CD4-positive, alpha-beta memory T cell (primary cell): Measurements from ENCODE around the gene UQCR11. TPM values are rescaled to one million over a fixed set of nuclear protein-coding genes. Genes with fewer than 3 reads are reported as not detected.

Experiments used
- CTCF ChIA-PET: fragments of 350-600 bp; sonication (Branson Sonifier 250); formaldehyde crosslinking; loops from one replicate; lab custom pipeline; 2021; ENCODE audit warnings: inconsistent platforms; ENCODE audit not compliant: partially characterized antibody; lab: Charles Lee
- POLR2A ChIA-PET: fragments of 350-600 bp; sonication (Branson Sonifier 250); formaldehyde crosslinking; loops from one replicate; lab custom pipeline; 2021; ENCODE audit not compliant: partially characterized antibody; lab: Charles Lee
- DNase-seq, 5 donors: peaks; one replicate each; pipeline versions ENCODE4 v3.0.0 to v3.0.0-alpha.2; 2020 to 2022; ENCODE audit warnings: mixed read lengths in 1 of 5
- H3K27ac ChIP-seq: one replicate; pipeline ENCODE4 v1.7.0; 2013; ENCODE audit warnings: low read depth, low read length
- H3K27me3 ChIP-seq: 2 replicates; pipeline ENCODE4 v1.7.0; 2013; ENCODE audit warnings: mild to moderate bottlenecking, low read length, moderate library complexity; ENCODE audit not compliant: insufficient read depth
- H3K36me3 ChIP-seq: 2 replicates; pipeline ENCODE4 v1.7.0; 2013; ENCODE audit warnings: mild to moderate bottlenecking, low read length, moderate library complexity; ENCODE audit not compliant: insufficient read depth
- H3K4me1 ChIP-seq: 2 replicates; pipeline ENCODE4 v1.7.0; 2013; ENCODE audit warnings: mild to moderate bottlenecking, low read length, moderate library complexity; ENCODE audit not compliant: insufficient read depth
- H3K4me3 ChIP-seq, 2 donors: one replicate each; pipeline ENCODE4 v1.7.0; 2013; ENCODE audit warnings: low read length in 2 of 2, mild to moderate bottlenecking in 1 of 2
- H3K9me3 ChIP-seq, 2 donors: one replicate each; pipeline ENCODE4 v1.7.0; 2013; ENCODE audit warnings: low read length in 2 of 2, control low read depth in 1 of 2; ENCODE audit not compliant: control insufficient read depth in 1 of 2
- H3K27ac Mint-ChIP-seq, 7 donors: one replicate each; pipeline ENCODE4 v1.8.0; 2020 to 2021; ENCODE audit warnings: mixed read lengths in 7 of 7, mild to moderate bottlenecking in 6 of 7, inconsistent platforms in 3 of 7, moderate library complexity in 3 of 7
- H3K27me3 Mint-ChIP-seq, 2 donors: one replicate each; pipeline ENCODE4 v1.8.0; 2020 to 2021; ENCODE audit warnings: mixed read lengths in 2 of 2
- H3K36me3 Mint-ChIP-seq, 2 donors: one replicate each; pipeline ENCODE4 v1.8.0; 2020 to 2021; ENCODE audit warnings: mixed read lengths in 2 of 2, inconsistent platforms in 1 of 2, mild to moderate bottlenecking in 1 of 2
- H3K4me1 Mint-ChIP-seq, 4 donors: one replicate each; pipeline ENCODE4 v1.8.0; 2020 to 2021; ENCODE audit warnings: mixed read lengths in 4 of 4, mild to moderate bottlenecking in 1 of 4
- H3K4me3 Mint-ChIP-seq, 8 donors: one replicate each; pipeline ENCODE4 v1.8.0; 2020 to 2021; ENCODE audit warnings: mixed read lengths in 8 of 8, mild to moderate bottlenecking in 7 of 8, moderate library complexity in 6 of 8, inconsistent platforms in 3 of 8
- H3K9me3 Mint-ChIP-seq, 8 donors: one replicate each; pipeline ENCODE4 v1.8.0; 2020 to 2021; ENCODE audit warnings: mixed read lengths in 8 of 8, mild to moderate bottlenecking in 5 of 8, inconsistent platforms in 3 of 8, moderate library complexity in 1 of 8
- intact Hi-C: fragments of 100-400 bp; cut with micrococcal nuclease; formaldehyde crosslinking; loops from one replicate; pipeline ENCODE4 v1.15.1; 2023
- polyA plus RNA-seq, 2 donors: library from polyadenylated mRNA; unstranded; fragments of 300-500 nt; fragmentation: Illumina TruSeq; gene quantifications; one replicate each; pipeline ENCODE4 v1.2.3, GENCODE V29; 2021
- total RNA-seq, 2 experiments: library from RNA; stranded (reverse); gene quantifications; one replicate each; pipeline ENCODE4 v1.2.3, GENCODE V29; 2021

The UQCR11 gene
- total and polyA plus RNA-seq, 4 experiments from 2014 or later: 157 to 668 (median 390) TPM

DNA sequence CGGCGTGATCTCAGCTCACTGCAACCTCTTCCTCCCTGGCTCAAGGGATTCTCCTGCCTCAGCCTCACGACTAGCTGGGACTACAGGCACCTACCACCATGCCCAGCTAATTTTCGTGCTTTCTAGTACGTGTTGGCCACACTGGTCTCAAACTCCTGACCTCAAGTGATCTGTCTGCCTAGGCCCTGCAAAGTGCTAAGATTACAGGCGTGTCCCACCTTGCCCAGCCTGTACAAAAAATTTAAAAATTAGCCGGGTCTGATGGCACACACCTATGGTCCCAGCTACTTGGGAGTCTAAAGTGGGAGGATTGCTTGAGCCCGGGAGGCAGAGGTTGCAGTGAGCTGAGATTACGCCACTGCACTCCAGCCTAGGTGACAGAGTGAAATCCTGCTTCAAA, 32.5 kb downstream of the UQCR11 start:
- Mint-ChIP-seq H3K36me3 (peaks cover 0 to 2% of the 10 kb centered on the region in 2 donors), H3K4me3 (no peak overlapping the region), H3K27me3 (peaks cover 2% of the 10 kb centered on the region in 2 donors), H3K4me1 (peaks cover 2 to 11% (median 4%) of the 10 kb centered on the region in 4 donors), H3K9me3 (peaks cover 0 to 2% (median 0%) of the 10 kb centered on the region in 8 donors), H3K27ac (no peak overlapping the region)
- CTCF ChIA-PET: no interaction called here
- Histone ChIP-seq H3K36me3 (no peaks in the 10 kb centered on the region), H3K27me3 (no peaks in the 10 kb centered on the region), H3K27ac (no peak overlapping the region), H3K4me3 (no peak overlapping the region), H3K9me3 (no peaks in the 10 kb centered on the region), H3K4me1 (peaks cover 7% of the 10 kb centered on the region)
- intact Hi-C loops: no loop called here
- POLR2A ChIA-PET: no interaction called here
- no peak for DNase-seq

DNA sequence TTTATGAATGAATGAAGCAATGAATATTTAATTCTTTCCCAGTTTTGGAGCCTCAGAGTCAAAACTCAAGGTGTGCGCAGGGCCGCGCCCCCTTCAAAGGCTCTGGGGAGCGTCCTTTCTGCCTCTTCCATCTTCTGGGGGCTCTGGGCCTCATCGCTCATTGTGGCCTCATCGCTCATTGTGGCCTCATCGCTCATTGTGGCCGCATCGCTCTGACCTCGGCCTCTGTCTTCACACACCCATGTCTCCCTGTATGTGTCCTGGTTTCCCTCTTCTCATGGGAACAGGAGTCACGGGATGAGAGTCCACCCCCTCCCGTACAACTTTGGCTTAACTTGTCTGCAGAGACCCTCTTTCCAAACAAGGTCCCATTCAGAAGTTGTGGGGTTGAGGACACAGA, 33.9 kb downstream of the UQCR11 start:
- POLR2A ChIA-PET: no interaction called here

DNA sequence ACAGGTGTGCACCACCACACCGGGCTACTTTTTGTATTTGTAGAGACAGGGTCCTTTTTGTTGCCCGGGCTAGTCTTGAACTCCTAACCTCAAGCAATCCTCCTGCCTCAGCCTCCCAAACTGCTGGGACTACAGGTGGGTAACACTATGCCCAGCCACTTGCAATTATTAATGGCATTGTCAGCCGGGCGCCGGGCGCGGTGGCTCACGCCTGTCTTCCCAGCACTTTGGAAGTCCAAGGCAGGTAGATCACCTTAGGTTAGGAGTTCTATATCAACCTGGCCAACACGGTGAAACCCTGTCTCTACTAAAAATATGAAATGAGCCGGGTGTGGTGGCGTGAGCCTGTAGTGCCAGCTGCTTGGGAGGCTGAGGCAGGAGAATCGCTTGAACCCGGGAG, 34.4 kb downstream of the UQCR11 start:
- H3K27me3 ChIP-seq: no peaks in the 10 kb centered on the region
- ChIA-PET POLR2A (no interaction called here), CTCF (no interaction called here)
- peaks cover 2% of the 10 kb centered on the region in 2 donors for H3K27me3 Mint-ChIP-seq
- intact Hi-C loops: no loop called here
- no peak for DNase-seq
- H3K36me3 Mint-ChIP-seq: peaks cover 0 to under 1% of the 10 kb centered on the region in 2 donors
- no peaks in the 10 kb centered on the region for H3K36me3 ChIP-seq
- H3K4me3 Mint-ChIP-seq: peak overlapping the region in 2 of 8 donors; percentile 59 to 71
- H3K4me1 ChIP-seq: peaks cover 7% of the 10 kb centered on the region
- no peak overlapping the region for H3K4me3 ChIP-seq
- H3K4me1 Mint-ChIP-seq: peaks cover 2 to 11% (median 4%) of the 10 kb centered on the region in 4 donors
- H3K27ac ChIP-seq: no peak overlapping the region
- H3K27ac Mint-ChIP-seq: peak overlapping the region in 1 of 7 donors; percentile 77
- H3K9me3 ChIP-seq: no peaks in the 10 kb centered on the region
- peaks cover 0 to 2% (median 0%) of the 10 kb centered on the region in 8 donors for H3K9me3 Mint-ChIP-seq

More for the DNA sequence above, 33.9 kb downstream of the UQCR11 start:
- peaks cover 2 to 11% (median 4%) of the 10 kb centered on the region in 4 donors for H3K4me1 Mint-ChIP-seq
- H3K9me3 ChIP-seq: no peaks in the 10 kb centered on the region
- no peaks in the 10 kb centered on the region for H3K36me3 ChIP-seq
- DNase-seq: no peak
- H3K36me3 Mint-ChIP-seq: peaks cover 0 to 2% of the 10 kb centered on the region in 2 donors
- peaks cover 7% of the 10 kb centered on the region for H3K4me1 ChIP-seq
- CTCF ChIA-PET: no interaction called here
- no peaks in the 10 kb centered on the region for H3K27me3 ChIP-seq
- H3K27me3 Mint-ChIP-seq: peaks cover 2% of the 10 kb centered on the region in 2 donors
- H3K27ac Mint-ChIP-seq: peak overlapping the region in 3 of 7 donors; percentile 8 to 24 (median 13)
- H3K4me3 Mint-ChIP-seq: no peak overlapping the region
- intact Hi-C loops: no loop called here
- H3K27ac ChIP-seq: no peak overlapping the region
- peaks cover 0 to 2% (median 0%) of the 10 kb centered on the region in 8 donors for H3K9me3 Mint-ChIP-seq
- no peak overlapping the region for H3K4me3 ChIP-seq

- Histone ChIP-seq H3K4me1 (peaks cover 7% of the 10 kb centered on the region), H3K4me3 (no peak overlapping the region), H3K9me3 (no peaks in the 10 kb centered on the region), H3K36me3 (no peaks in the 10 kb centered on the region), H3K27me3 (no peaks in the 10 kb centered on the region), H3K27ac (no peak overlapping the region)
- Mint-ChIP-seq H3K4me3 (peak overlapping the region in 5 of 8 donors; percentile 11 to 67 (median 55)), H3K27ac (peak overlapping the region in 4 of 7 donors; percentile 43 to 88 (median 66)), H3K4me1 (peaks cover 2 to 11% (median 3%) of the 10 kb centered on the region in 4 donors), H3K36me3 (no peaks in the 10 kb centered on the region), H3K9me3 (peaks cover 0 to 2% (median 0%) of the 10 kb centered on the region in 8 donors), H3K27me3 (peaks cover 2% of the 10 kb centered on the region in 2 donors)
- CTCF ChIA-PET: no interaction called here
- DNase-seq: no peak
- POLR2A ChIA-PET: no interaction called here
- intact Hi-C loops: no loop called here
These were observed 35.3 kb downstream of the UQCR11 start for GRCh38 chr19:1569997-1570396.

- no peaks in the 10 kb centered on the region for H3K36me3 ChIP-seq
- H3K9me3 ChIP-seq: no peaks in the 10 kb centered on the region
- Mint-ChIP-seq H3K4me3 (peak within 1 kb of the TSS in 6 of 8 donors; percentile 26 to 76 (median 46)), H3K27me3 (peaks cover 2% of the 10 kb centered on the region in 2 donors), H3K9me3 (peaks cover 0 to 2% (median 0%) of the 10 kb centered on the region in 8 donors), H3K27ac (peak within 1 kb of the TSS in 3 of 7 donors; percentile 23 to 77 (median 25)), H3K36me3 (no peaks in the 10 kb centered on the region), H3K4me1 (peaks cover 2 to 11% (median 3%) of the 10 kb centered on the region in 4 donors)
- POLR2A ChIA-PET: interaction anchor here (0.7 to 1.3 kb wide), 2 partner anchors 24 to 40 kb away, joined by 4 read pairs; partner anchors contain the start of gene MBD3
- peaks cover 7% of the 10 kb centered on the region for H3K4me1 ChIP-seq
- no peaks in the 10 kb centered on the region for H3K27me3 ChIP-seq
- H3K4me3 ChIP-seq: no peak within 1 kb of the TSS
- peak; percentile 70 to 82 (median 80) for DNase-seq
- no peak within 1 kb of the TSS for H3K27ac ChIP-seq
- CTCF ChIA-PET: no interaction called here
- intact Hi-C loops: loop anchor here (1.0 kb wide), 2 partner anchors 24 to 37 kb away; partner anchors contain the start of genes MBD3 and UQCR11
These were observed 36.8 kb downstream of the UQCR11 start, which contains the start of gene MEX3D for GRCh38 chr19:1568320-1569019. Gene MEX3D, minus strand, starts transcription at chr19:1568325. Its CDS starts 267 bp downstream, at chr19:1568058.

- intact Hi-C loops: loop anchor here (1.0 kb wide), 2 partner anchors 24 to 37 kb away; partner anchors contain the start of genes MBD3 and UQCR11
- peaks cover 7% of the 10 kb centered on the region for H3K4me1 ChIP-seq
- ChIA-PET CTCF (no interaction called here), POLR2A (interaction anchor here (1.3 kb wide), 1 partner anchor 25 kb away, joined by 4 read pairs; the partner anchor contains the start of gene MBD3)
- H3K27me3 ChIP-seq: no peaks in the 10 kb centered on the region
- H3K27ac ChIP-seq: no peak overlapping the region
- H3K9me3 ChIP-seq: no peaks in the 10 kb centered on the region
- DNase-seq: no peak
- H3K27me3 Mint-ChIP-seq: peaks cover 2% of the 10 kb centered on the region in 2 donors
- no peaks in the 10 kb centered on the region for H3K36me3 ChIP-seq
- no peak overlapping the region for H3K4me3 ChIP-seq
- H3K4me1 Mint-ChIP-seq: peaks cover 2 to 11% (median 3%) of the 10 kb centered on the region in 4 donors
- no peak overlapping the region for H3K27ac Mint-ChIP-seq
- H3K36me3 Mint-ChIP-seq: no peaks in the 10 kb centered on the region
- H3K4me3 Mint-ChIP-seq: no peak overlapping the region
- peaks cover 0 to 2% (median 0%) of the 10 kb centered on the region in 8 donors for H3K9me3 Mint-ChIP-seq
These were observed 37.4 kb downstream of the UQCR11 start for GRCh38 chr19:1567848-1568227.
